Bronchial epithelial cell (primary cell): ENCODE results near the gene GAK. TPM values are rescaled to one million over a fixed set of nuclear protein-coding genes. Genes with fewer than 3 reads are reported as not detected.
A peak's percentile ranks its signal among the peaks of the same experiment; 100 is the strongest.

Source experiments
- DNase-seq: peaks from one replicate; pipeline ENCODE4 v3.0.0-alpha.2; 2010; ENCODE audit warnings: low read depth
- FAIRE-seq: peaks from 2 replicates; lab custom pipeline; 2011; peaks lifted over from hg19 to GRCh38; lab: Jason Lieb, UNC
- H3K27me3 ChIP-seq: 2 replicates; pipeline ENCODE4 v1.5.1; 2011; ENCODE audit warnings: low read length; ENCODE audit not compliant: control insufficient read depth, insufficient read depth
- H3K36me3 ChIP-seq: 2 replicates; pipeline ENCODE4 v1.5.1; 2011; ENCODE audit warnings: low read length; ENCODE audit not compliant: control insufficient read depth, insufficient read depth
- H3K4me3 ChIP-seq: 2 replicates; pipeline ENCODE4 v1.5.1; 2011; ENCODE audit warnings: mild to moderate bottlenecking, low read depth, low read length, control low read depth
- CTCF ChIP-seq: IDR thresholded peaks from 2 replicates; pipeline ENCODE4 v1.5.1; 2011; ENCODE audit warnings: mild to moderate bottlenecking, moderate library complexity, low read length, control low read depth, inconsistent platforms; ENCODE audit not compliant: insufficient read depth, severe bottlenecking
- total RNA-seq: library from RNA; depleted of rRNA; stranded (reverse); fragments of >200 nt; gene quantifications from 2 replicates; pipeline ENCODE4 v1.2.1, GENCODE V29; 2014

The GAK gene
- total RNA-seq, 1 donor from 2014 or later: 52.9 TPM

- no peak for DNase-seq
- TF ChIP-seq CTCF: no peak
- peak; percentile 98 for FAIRE-seq
- H3K27me3 ChIP-seq: no peaks in the 10 kb centered on the region
- H3K36me3 ChIP-seq: no peaks in the 10 kb centered on the region
- H3K4me3 ChIP-seq: no peak overlapping the region
These were observed 18.3 kb upstream of the GAK start for GRCh38 chr4:950136-951020.

- Histone ChIP-seq H3K4me3 (no peak overlapping the region), H3K27me3 (no peaks in the 10 kb centered on the region), H3K36me3 (no peaks in the 10 kb centered on the region)
- no peak for TF ChIP-seq CTCF
- FAIRE-seq: no peak
- no peak for DNase-seq
These were observed 17.5 kb upstream of the GAK start for GRCh38 chr4:949656-950055.

- no peak for FAIRE-seq
These were observed 16.8 kb upstream of the GAK start for GRCh38 chr4:948936-949300.

GRCh38 chr4:948101-948935, 16.2 kb upstream of the GAK start:
- Histone ChIP-seq H3K36me3 (no peaks in the 10 kb centered on the region), H3K27me3 (no peaks in the 10 kb centered on the region), H3K4me3 (no peak overlapping the region)
- no peak for FAIRE-seq
- no peak for DNase-seq
- TF ChIP-seq CTCF: no peak

More at GRCh38 chr4:948936-949300, 16.8 kb upstream of the GAK start:
- no peak for TF ChIP-seq CTCF
- Histone ChIP-seq H3K27me3 (no peaks in the 10 kb centered on the region), H3K4me3 (no peak overlapping the region), H3K36me3 (no peaks in the 10 kb centered on the region)
- no peak for DNase-seq

GRCh38 chr4:947491-947971, 15.4 kb upstream of the GAK start:
- Histone ChIP-seq H3K27me3 (no peaks in the 10 kb centered on the region), H3K4me3 (no peak overlapping the region), H3K36me3 (no peaks in the 10 kb centered on the region)
- DNase-seq (no peak), FAIRE-seq (no peak)
- TF ChIP-seq CTCF: no peak
